ENCODE results near the gene CCDC88C. TPM values are rescaled to one million over a fixed set of nuclear protein-coding genes. Genes with fewer than 3 reads are reported as not detected.

The CCDC88C gene
- total RNA-seq, 1 experiment from 2014 or later, result 29.8 TPM

DNA sequence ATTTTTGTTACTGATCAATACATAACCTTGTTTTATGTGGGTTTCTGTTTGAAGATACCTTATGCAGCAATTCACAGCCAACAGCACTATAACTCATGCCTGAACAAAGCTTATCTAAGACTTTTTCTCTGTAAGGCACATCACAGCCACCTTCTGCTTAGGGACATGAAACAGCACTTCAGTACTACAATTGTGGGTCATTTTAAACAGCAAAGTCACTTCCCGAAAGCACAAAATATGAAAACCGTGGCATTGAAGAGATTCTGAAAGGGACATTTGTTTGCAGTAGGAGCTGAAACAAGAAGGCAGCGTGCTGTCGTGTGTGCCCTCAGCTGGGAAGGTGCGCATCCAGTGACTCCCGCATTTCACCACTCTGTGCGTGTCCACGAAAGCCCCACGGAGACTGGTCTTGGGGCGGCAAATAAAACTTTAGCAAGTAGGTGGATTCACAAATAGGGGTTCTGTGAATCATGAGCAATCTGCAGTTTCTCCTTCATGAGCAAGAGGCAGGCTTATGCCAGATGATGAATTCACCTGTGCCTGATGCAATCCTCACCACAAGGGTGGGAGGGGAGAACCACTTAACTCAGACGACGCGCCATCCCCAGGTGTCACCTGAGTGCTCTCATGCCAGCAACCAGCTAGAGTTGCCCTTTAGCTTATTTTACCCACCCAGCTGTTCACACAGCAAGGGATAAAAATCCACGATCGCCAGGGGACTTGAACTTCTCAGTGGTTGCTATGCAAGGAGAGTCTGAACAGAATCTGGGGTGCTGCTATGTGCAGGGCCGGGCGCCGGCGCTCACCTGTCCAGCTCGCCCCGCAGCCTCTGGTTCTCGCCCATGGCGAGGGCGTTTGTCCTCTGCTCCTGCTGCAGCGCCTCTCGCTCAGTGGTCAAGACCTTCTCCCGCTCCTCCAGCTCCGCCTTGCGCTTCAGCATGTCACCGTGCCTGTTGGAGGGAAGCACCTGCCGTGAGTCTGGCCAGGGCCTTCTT lies 118.2 kb downstream of the CCDC88C start:
- Histone ChIP-seq H3K4me1 (no peaks in the 10 kb centered on the region), H3K9me3 (no peaks in the 10 kb centered on the region), H3K27me3 (replicated peaks; ENCODE audit: control insufficient read depth, insufficient read depth, low read length) (no peaks in the 10 kb centered on the region), H3K36me3 (ENCODE audit: control insufficient read depth, insufficient read depth, low read length) (no peaks in the 10 kb centered on the region; the same call in 1 of the 2 replicates), H3K4me3 (ENCODE audit: low read depth, low read length) (no peak overlapping the region)
- Mint-ChIP-seq H3K27ac (ENCODE audit: unreplicated experiment) (no peak overlapping the region), H3K27me3 (ENCODE audit: insufficient read depth, unreplicated experiment) (no peaks in the 10 kb centered on the region), H3K9me3 (ENCODE audit: unreplicated experiment) (no peaks in the 10 kb centered on the region), H3K4me1 (ENCODE audit: low read depth, unreplicated experiment) (no peaks in the 10 kb centered on the region), H3K4me3 (ENCODE audit: unreplicated experiment) (no peak overlapping the region), H3K36me3 (ENCODE audit: insufficient read depth, unreplicated experiment) (peaks cover 22% of the 10 kb centered on the region)
- no peak for DNase-seq
- ChIA-PET POLR2A (no interaction called here), CTCF (no interaction called here)
- TF ChIP-seq, protein P1, sequence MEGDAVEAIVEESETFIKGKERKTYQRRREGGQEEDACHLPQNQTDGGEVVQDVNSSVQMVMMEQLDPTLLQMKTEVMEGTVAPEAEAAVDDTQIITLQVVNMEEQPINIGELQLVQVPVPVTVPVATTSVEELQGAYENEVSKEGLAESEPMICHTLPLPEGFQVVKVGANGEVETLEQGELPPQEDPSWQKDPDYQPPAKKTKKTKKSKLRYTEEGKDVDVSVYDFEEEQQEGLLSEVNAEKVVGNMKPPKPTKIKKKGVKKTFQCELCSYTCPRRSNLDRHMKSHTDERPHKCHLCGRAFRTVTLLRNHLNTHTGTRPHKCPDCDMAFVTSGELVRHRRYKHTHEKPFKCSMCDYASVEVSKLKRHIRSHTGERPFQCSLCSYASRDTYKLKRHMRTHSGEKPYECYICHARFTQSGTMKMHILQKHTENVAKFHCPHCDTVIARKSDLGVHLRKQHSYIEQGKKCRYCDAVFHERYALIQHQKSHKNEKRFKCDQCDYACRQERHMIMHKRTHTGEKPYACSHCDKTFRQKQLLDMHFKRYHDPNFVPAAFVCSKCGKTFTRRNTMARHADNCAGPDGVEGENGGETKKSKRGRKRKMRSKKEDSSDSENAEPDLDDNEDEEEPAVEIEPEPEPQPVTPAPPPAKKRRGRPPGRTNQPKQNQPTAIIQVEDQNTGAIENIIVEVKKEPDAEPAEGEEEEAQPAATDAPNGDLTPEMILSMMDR (IDR thresholded peaks at IDR 0.05; ENCODE audit: insufficient read depth in 1 of 2, low read depth in 1 of 2, low read length in 1 of 2, severe bottlenecking in 1 of 2, unreplicated experiment in 1 of 2), result no peak
- intact Hi-C loops (cut with micrococcal nuclease; ENCODE audit: unreplicated experiment), result no loop called here
- BruUV-seq (replicated peaks), result no TSS peak

DNA sequence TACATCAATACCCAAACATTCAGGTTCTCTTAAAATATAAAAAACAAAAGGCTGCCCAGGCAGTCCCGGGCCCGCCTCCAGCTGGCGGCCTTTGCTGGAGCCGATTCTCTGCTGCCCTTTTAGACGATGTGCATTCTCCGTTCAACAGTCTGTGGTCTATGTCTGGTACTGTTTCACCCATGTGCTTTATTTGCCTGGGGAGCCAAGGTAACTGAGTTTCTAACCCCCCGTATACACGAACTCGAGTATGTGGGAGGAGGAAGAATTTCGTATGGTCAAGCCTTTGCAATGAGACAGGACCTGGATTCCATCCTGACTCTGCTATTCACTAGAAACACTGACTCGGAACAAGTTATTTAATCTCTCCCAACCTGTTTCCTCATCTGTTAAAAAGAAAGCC lies 119.0 kb downstream of the CCDC88C start:
- H3K4me1 Mint-ChIP-seq (ENCODE audit: low read depth, unreplicated experiment), result no peaks in the 10 kb centered on the region
- H3K27ac Mint-ChIP-seq (ENCODE audit: unreplicated experiment), result no peak overlapping the region
- POLR2A ChIA-PET, result no interaction called here
- CTCF ChIA-PET, result no interaction called here
- BruUV-seq (replicated peaks), result no TSS peak
- no peak for DNase-seq
- Histone ChIP-seq H3K36me3 (ENCODE audit: control insufficient read depth, insufficient read depth, low read length) (peaks cover 1% of the 10 kb centered on the region), H3K4me1 (no peaks in the 10 kb centered on the region), H3K9me3 (no peaks in the 10 kb centered on the region), H3K4me3 (ENCODE audit: low read depth, low read length) (no peak overlapping the region), H3K27me3 (replicated peaks; ENCODE audit: control insufficient read depth, insufficient read depth, low read length) (no peaks in the 10 kb centered on the region)
- H3K9me3 Mint-ChIP-seq (ENCODE audit: unreplicated experiment), result no peaks in the 10 kb centered on the region
- no peaks in the 10 kb centered on the region for H3K27me3 Mint-ChIP-seq (ENCODE audit: insufficient read depth, unreplicated experiment)
- H3K4me3 Mint-ChIP-seq (ENCODE audit: unreplicated experiment), result no peak overlapping the region
- TF ChIP-seq, protein P1 (IDR thresholded peaks at IDR 0.05; ENCODE audit: insufficient read depth in 1 of 2, low read depth in 1 of 2, low read length in 1 of 2, severe bottlenecking in 1 of 2, unreplicated experiment in 1 of 2), result no peak
- H3K36me3 Mint-ChIP-seq (ENCODE audit: insufficient read depth, unreplicated experiment), result peaks cover 23% of the 10 kb centered on the region
- intact Hi-C loops (cut with micrococcal nuclease; ENCODE audit: unreplicated experiment), result no loop called here

DNA sequence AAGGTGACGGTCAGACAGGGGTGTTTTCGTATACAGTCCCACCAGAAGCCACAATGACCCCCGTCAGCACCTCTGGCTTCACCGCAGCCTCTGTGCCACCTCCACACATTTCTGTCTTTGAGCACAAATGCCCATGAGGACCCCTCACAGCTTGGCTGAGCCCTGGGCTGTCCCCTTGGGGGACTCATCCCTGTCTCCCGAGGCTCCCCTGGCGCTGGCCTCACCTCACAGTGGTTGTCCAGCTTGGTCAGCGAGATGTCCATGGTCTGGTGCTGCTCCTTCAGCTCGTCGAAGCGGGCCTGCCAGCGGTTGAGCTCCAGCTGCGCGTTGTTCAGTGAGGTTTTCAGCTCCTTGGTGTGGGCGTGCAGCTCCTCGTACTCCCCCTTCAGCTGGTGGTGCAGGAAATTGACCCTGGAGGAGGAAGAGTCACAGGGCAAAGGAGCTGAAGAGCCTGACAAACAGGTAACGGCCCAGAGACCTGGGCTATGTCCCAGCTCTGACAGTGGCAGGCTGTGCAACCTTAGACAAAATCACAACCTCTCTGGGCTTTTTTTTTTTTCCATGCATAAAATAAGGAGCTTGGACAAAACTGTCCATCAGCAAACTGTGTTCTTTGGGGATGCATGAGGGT lies 120.4 kb downstream of the CCDC88C start:
- CTCF ChIA-PET, result no interaction called here
- peaks cover 29% of the 10 kb centered on the region for H3K36me3 Mint-ChIP-seq (ENCODE audit: insufficient read depth, unreplicated experiment)

More for the DNA sequence above, 120.4 kb downstream of the CCDC88C start:
- intact Hi-C loops (cut with micrococcal nuclease; ENCODE audit: unreplicated experiment), result no loop called here
- H3K27ac Mint-ChIP-seq (ENCODE audit: unreplicated experiment), result no peak overlapping the region
- POLR2A ChIA-PET, result no interaction called here
- Histone ChIP-seq H3K27me3 (replicated peaks; ENCODE audit: control insufficient read depth, insufficient read depth, low read length) (no peaks in the 10 kb centered on the region), H3K9me3 (no peaks in the 10 kb centered on the region), H3K36me3 (ENCODE audit: control insufficient read depth, insufficient read depth, low read length) (peaks cover 1% of the 10 kb centered on the region), H3K4me1 (no peaks in the 10 kb centered on the region), H3K4me3 (ENCODE audit: low read depth, low read length) (no peak overlapping the region)
- H3K9me3 Mint-ChIP-seq (ENCODE audit: unreplicated experiment), result no peaks in the 10 kb centered on the region
- no peaks in the 10 kb centered on the region for H3K27me3 Mint-ChIP-seq (ENCODE audit: insufficient read depth, unreplicated experiment)
- BruUV-seq (replicated peaks), result no TSS peak
- no peak for DNase-seq
- no peak overlapping the region for H3K4me3 Mint-ChIP-seq (ENCODE audit: unreplicated experiment)
- TF ChIP-seq, protein P1 (IDR thresholded peaks at IDR 0.05; ENCODE audit: insufficient read depth in 1 of 2, low read depth in 1 of 2, low read length in 1 of 2, severe bottlenecking in 1 of 2, unreplicated experiment in 1 of 2), result no peak
- no peaks in the 10 kb centered on the region for H3K4me1 Mint-ChIP-seq (ENCODE audit: low read depth, unreplicated experiment)
